ENCODE results near the gene OBP2B.
"Not testable (repeated sequence)": the region's sequence is repeated elsewhere in the genome, so short reads cannot be mapped to it uniquely, and the experiment has no call there.

GRCh38 chr9:133214276-133214675, 5.2 kb upstream of the OBP2B start:
- not testable (repeated sequence) for TF ChIP-seq CTCF (IDR thresholded peaks at IDR 0.05; ENCODE audit: low read length); EZH2 (IDR thresholded peaks at IDR 0.05; ENCODE audit: borderline replicate concordance, low read length)
